HL-60 (cell line): ENCODE measurements around the gene LYPD3.

Experiments
- POLR2AphosphoS5 ChIP-seq: IDR thresholded peaks from 2 replicates; pipeline ENCODE4 v1.6.1; 2012; ENCODE audit warnings: low read depth
- SPI1 ChIP-seq: IDR thresholded peaks from 2 replicates; pipeline ENCODE4 v1.6.1; 2012; ENCODE audit warnings: low read depth, mild to moderate bottlenecking, borderline replicate concordance
- TF ChIP-seq, protein P1 (sequence below): IDR thresholded peaks from 2 replicates; pipeline ENCODE4 v1.6.1; 2012; ENCODE audit warnings: low read depth; ENCODE audit not compliant: insufficient replicate concordance
- TF ChIP-seq, protein P2 (sequence below): IDR thresholded peaks from one replicate; pipeline ENCODE4 v1.5.1; 2011; ENCODE audit warnings: low read length, control low read depth, inconsistent platforms; ENCODE audit not compliant: insufficient read depth

DNA sequence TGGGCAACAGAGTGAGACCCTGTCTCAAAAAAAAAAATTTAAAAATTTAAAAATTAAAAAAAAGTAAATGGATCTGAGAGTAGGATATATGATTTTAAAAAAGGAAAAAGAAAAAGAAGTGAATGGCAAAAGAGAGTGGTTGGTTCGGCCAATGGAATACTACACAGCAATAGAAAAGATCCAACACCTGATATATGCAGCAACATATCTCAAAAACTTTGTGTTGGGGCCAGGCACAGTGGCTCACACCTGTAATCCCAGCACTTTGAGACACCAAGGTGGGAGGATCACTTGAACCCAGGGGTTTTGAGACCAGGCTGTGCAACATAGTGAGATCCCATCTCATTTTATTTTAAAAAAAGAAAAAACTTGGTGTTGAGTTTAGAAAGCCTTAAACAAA is 1.4 kb upstream of the LYPD3 start:
- TF ChIP-seq, protein P1, sequence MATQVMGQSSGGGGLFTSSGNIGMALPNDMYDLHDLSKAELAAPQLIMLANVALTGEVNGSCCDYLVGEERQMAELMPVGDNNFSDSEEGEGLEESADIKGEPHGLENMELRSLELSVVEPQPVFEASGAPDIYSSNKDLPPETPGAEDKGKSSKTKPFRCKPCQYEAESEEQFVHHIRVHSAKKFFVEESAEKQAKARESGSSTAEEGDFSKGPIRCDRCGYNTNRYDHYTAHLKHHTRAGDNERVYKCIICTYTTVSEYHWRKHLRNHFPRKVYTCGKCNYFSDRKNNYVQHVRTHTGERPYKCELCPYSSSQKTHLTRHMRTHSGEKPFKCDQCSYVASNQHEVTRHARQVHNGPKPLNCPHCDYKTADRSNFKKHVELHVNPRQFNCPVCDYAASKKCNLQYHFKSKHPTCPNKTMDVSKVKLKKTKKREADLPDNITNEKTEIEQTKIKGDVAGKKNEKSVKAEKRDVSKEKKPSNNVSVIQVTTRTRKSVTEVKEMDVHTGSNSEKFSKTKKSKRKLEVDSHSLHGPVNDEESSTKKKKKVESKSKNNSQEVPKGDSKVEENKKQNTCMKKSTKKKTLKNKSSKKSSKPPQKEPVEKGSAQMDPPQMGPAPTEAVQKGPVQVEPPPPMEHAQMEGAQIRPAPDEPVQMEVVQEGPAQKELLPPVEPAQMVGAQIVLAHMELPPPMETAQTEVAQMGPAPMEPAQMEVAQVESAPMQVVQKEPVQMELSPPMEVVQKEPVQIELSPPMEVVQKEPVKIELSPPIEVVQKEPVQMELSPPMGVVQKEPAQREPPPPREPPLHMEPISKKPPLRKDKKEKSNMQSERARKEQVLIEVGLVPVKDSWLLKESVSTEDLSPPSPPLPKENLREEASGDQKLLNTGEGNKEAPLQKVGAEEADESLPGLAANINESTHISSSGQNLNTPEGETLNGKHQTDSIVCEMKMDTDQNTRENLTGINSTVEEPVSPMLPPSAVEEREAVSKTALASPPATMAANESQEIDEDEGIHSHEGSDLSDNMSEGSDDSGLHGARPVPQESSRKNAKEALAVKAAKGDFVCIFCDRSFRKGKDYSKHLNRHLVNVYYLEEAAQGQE = no peak
- TF ChIP-seq, protein P2, sequence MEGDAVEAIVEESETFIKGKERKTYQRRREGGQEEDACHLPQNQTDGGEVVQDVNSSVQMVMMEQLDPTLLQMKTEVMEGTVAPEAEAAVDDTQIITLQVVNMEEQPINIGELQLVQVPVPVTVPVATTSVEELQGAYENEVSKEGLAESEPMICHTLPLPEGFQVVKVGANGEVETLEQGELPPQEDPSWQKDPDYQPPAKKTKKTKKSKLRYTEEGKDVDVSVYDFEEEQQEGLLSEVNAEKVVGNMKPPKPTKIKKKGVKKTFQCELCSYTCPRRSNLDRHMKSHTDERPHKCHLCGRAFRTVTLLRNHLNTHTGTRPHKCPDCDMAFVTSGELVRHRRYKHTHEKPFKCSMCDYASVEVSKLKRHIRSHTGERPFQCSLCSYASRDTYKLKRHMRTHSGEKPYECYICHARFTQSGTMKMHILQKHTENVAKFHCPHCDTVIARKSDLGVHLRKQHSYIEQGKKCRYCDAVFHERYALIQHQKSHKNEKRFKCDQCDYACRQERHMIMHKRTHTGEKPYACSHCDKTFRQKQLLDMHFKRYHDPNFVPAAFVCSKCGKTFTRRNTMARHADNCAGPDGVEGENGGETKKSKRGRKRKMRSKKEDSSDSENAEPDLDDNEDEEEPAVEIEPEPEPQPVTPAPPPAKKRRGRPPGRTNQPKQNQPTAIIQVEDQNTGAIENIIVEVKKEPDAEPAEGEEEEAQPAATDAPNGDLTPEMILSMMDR = no peak
- no peak for TF ChIP-seq POLR2AphosphoS5
- TF ChIP-seq SPI1 = no peak
